NCI-H2029 (cell line): ENCODE data around the gene TMEM151A.

Experiments
- DNase-seq: peaks from one replicate; lab custom pipeline; 2025; lab: John Stamatoyannopoulos, UW

The TMEM151A gene

GRCh38 chr11:66283461-66284105 is 8.1 kb upstream of the TMEM151A start:
- no peak for DNase-seq

- no peak for DNase-seq
Observed at GRCh38 chr11:66284526-66285078, 7.1 kb upstream of the TMEM151A start.

GRCh38 chr11:66285250-66285947 is 6.3 kb upstream of the TMEM151A start:
- no peak for DNase-seq

DNA sequence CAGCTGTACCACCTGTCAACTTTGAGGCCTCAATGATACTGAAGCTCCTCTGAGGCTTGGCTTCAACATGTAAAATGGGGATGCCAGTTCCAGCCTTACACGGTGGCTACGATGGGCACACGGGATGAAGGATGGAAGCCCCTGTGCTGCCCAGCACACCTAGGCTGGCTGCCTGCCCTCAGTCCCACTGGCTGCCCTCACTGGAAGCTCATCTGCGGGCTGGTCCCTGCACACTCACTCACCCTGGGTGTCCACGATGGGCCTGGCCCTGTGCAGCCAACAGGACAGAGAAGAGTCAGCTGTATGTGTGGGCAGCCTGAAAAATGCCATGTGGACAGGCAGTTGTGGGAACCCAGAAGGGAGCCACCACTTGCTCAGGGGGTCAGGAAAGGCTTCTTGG is 5.0 kb upstream of the TMEM151A start:
- no peak for DNase-seq

DNA sequence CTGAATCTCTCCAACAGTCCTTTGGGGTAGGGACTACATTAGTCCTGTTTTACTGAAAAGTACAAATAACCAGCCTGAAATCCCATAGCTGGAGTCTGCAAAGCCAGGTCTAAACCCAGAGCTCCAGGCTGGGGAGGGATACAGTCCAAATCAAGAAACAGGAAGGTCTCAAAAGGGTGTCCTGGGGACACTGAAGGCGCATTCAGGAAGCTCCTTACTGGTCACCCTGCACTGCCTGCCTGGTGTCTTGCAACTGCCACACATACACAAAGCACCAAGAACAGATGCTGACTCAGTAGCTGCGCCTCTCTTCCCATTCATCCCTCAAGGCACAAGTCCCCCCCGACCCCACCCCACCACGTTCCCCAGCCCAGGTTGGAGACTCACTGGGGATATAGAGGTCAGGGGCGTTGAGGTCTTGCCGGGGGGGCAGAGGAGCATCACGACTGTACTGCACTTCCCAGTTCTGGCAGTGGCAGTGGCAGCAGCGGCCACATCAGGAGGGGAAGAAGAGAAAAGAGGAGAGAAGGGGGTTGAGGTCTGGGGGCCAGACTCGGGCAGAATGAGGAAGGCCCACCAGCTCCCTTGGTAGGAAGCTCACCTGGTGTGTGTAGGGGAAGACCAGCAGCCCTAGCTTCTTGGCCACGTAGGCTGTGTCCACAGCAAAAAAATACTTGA is 4.3 kb upstream of the TMEM151A start:
- no peak for DNase-seq

DNA sequence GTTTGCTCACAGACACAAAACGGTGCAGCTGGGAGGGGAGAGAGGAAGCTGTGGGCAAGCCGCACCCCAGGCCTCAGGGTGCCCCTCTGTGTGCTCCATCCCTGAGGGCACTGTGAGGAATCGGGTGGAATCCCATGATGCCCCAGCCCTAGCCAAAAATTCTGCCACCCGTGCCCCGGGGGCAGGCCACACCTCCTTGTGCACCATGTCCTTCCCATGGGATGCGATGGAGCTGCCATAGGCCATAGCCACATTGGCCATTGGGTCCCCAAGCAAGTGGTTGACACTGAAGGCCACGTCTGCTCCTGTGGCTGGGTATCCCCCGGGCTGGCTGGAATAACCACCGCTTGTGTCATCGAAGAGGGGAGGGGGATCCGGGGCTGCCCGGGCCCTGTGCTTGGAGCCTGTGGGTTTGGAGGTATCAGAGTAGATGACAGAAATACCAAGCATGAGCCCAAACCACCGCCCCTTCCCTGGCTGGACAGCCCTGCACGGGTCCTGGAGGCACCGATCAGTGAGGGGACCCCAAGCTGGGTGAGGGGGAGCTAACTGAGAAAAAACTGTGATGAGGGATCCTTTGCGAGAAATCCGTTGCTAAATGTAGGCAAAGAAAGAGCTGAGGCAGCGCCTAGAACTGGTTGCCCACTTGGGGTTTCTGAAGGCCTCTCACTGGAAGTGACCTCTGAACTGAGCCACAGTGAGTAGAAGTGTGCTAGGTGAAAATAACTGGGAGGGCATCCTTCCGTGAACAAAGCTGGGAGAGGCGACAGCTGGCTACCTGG is 3.6 kb upstream of the TMEM151A start:
- DNase-seq = no peak

GRCh38 chr11:66288671-66289547 is 2.8 kb upstream of the TMEM151A start, which contains the start of gene YIF1A:
Gene YIF1A (minus strand): TSS chr11:66289143. CDS start chr11:66288985, 158 bp downstream.
- peak; percentile 98 for DNase-seq

DNA sequence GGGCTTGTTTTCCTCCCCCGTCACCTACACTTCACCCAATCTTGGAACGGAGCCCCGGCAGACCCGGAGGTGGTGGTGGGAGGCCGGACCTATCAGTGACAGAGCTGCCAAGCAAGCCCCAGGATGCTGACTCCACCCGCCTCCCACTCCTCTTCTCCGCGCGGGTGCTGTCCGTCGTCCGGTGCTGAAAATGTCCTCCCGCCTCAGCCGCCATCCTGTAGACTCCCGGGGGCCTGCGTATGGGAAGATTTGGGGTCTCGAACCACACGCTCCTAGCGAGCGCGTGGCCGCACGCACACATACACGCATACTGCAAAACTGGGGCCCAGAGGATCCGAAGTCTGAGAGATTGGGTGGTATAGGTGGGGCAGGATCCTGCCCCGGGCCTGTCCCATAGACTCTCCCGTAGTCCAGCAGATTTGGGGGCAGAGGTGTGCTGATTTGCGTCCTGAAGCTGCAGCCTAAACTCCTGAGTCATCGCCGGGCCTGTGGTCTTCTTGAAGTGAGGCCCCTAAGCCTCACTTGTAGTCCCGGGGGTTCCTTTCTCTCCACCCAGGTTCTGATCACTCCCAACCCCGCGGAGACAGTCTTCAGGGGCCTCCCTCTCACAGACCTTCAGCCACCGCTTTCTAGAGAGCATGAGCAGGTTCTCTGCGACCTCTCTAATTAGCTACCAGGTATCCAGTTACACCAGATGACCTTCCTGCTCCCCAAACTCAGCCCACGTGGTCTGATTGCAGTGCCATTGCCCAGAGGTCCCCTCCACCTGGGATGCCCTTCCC is 2.0 kb upstream of the TMEM151A start:
- DNase-seq = no peak

GRCh38 chr11:66290330-66290621 is 1.4 kb upstream of the TMEM151A start:
- DNase-seq = no peak

DNA sequence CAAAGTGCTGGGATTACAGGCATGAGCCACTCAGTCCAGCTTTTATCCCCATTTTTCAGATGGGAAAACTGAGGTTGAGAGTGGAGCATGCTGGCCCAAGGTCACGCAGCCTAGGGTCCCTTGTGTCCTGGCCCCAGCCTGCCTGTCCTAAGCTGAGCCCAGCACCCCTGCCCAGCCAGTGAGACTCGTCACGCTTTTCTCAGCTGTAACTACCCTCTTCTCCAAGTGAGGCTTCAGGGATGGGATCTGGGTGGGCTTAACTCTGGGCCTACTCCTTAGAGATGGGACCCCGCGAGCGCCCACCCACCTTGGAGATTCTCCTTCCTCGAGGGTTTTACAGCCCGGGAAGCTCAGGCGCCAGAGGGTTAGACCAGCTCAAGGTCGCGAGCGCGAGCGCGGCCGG is 390 bp upstream of the TMEM151A start:
- no peak for DNase-seq

DNA sequence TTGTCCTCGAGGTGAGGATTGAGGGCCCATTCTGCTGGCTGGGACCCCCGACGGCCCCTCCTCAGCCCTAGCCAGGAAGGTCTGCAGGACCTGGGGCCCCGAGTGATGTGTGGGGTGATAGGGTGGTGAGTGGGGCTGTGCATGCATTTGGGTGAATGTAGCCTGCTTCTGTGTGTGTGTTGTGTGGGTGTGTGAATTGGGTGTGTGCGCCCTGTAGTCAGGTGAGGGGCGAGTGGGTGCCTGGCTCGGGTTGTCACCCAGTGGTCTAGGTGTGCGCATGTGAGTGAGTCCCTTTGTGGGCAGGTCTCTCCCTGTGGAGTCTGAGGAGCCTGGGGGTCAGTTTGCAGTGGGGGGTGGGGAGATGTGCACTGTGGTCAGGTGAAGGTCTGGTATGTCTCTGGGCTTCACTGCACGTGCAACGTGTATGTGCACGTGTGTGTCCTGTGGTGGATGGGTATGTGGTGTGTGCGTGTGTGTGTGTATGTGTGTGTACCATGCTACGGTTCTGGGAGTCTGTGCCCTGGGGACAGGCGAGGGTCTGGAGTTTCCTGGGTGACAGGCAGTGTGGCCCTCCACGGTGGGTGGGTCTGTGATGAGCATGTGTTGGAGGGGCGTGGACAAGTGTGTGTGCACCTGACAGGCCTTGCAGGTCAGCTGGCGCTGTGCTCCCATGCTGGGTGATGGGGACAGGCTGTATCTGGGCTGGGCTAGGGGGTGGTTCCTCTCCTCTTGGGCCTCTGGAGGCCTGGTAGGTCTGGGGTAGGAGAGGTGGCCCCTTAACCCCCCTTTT is 1.0 kb downstream of the TMEM151A start:
- no peak for DNase-seq

GRCh38 chr11:66293352-66293751 is 1.7 kb downstream of the TMEM151A start:
- no peak for DNase-seq

- no peak for DNase-seq
Observed at GRCh38 chr11:66293777-66294625, 2.3 kb downstream of the TMEM151A start.

- no peak for DNase-seq
Observed at GRCh38 chr11:66294626-66295620, 3.2 kb downstream of the TMEM151A start.

DNA sequence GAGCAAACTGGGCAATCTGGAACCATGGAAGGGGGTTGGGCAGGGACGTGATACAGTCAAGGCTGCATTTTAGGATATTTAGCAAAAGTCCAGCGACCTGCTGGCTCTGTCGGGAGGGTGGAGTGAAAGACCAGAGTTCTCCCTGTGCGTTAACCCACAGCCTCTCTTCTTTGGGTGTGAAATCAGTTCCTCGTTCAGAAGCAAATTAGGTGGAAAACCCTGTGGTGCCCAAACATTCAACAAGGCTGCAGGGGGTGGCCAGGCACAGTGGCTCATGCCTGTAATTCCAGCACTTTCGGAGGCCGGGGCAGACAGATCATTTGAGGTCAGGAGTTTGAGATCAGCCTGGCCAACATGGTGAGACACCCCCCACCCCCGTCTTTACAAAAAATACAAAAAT is 5.9 kb downstream of the TMEM151A start:
- no peak for DNase-seq

- no peak for DNase-seq
Observed at GRCh38 chr11:66299186-66299585, 7.5 kb downstream of the TMEM151A start.

- DNase-seq = no peak
Observed at GRCh38 chr11:66302656-66303055, 11.0 kb downstream of the TMEM151A start.
